Thyroid gland (tissue), 4 donors: ENCODE data around the gene RAD17. TPM values are rescaled to one million over a fixed set of nuclear protein-coding genes. Genes with fewer than 3 reads are reported as not detected.
"Not testable (repeated sequence)": the region's sequence is repeated elsewhere in the genome, so short reads cannot be mapped to it uniquely, and the experiment has no call there.

Experiments used
- DNase-seq, 2 donors: peaks; one replicate each; pipeline ENCODE4 v3.0.0-alpha.2; 2019
- H3K27ac ChIP-seq, 3 donors: fragments of 200-600 bp; sonication (generic); 1 replicate in 2 of 3; 2 replicates in 1 of 3; pipeline ENCODE4 v1.5.1; 2016 to 2019; ENCODE audit warnings: mild to moderate bottlenecking in 1 of 3, moderate library complexity in 1 of 3
- H3K27me3 ChIP-seq: fragments of 200-600 bp; sonication (generic); one replicate; pipeline ENCODE4 v1.5.1; 2019
- H3K36me3 ChIP-seq, 2 donors: fragments of 200-600 bp; sonication (generic); one replicate each; pipeline ENCODE4 v1.5.1; 2016 to 2019
- H3K4me1 ChIP-seq, 2 donors: fragments of 200-600 bp; sonication (generic); one replicate each; pipeline ENCODE4 v1.5.1; 2017 to 2019
- H3K4me3 ChIP-seq, 3 donors: fragments of 200-600 bp; sonication (generic); replicated peaks in 1 of 3; 1 replicate in 2 of 3; 2 replicates in 1 of 3; pipeline ENCODE4 v1.5.1; 2016; ENCODE audit warnings: mild to moderate bottlenecking in 1 of 3
- H3K9me3 ChIP-seq: fragments of 200-600 bp; sonication (generic); one replicate; pipeline ENCODE4 v1.5.1; 2017
- POLR2A ChIP-seq, 2 donors: fragments of 450-650 bp; IDR thresholded peaks; one replicate each; pipeline ENCODE4 v1.6.1; 2017; ENCODE audit warnings: antibody characterized with exemption in 2 of 2, mild to moderate bottlenecking in 2 of 2, moderate library complexity in 1 of 2
- WGBS, 2 donors: methylation state at CpG; one replicate each; pipeline ENCODE4 v1.1.5; 2017; 5-methylcytosine and 5-hydroxymethylcytosine counted together
- intact Hi-C: fragments of 100-400 bp; cut with DNase I; formaldehyde crosslinking; loops from one replicate; pipeline ENCODE4 v1.15.1; 2023
- total RNA-seq, 4 donors: library from RNA; depleted of rRNA; stranded (reverse); fragments of >200 nt; gene quantifications; one replicate each; pipeline ENCODE4 v1.2.3, GENCODE V29; 2016
- TF ChIP-seq, protein P1 (sequence below), 6 experiments: fragments of 200-600 bp in 3 of 6; fragments of 450-650 bp in 3 of 6; sonication (generic) in 3 of 6; IDR thresholded peaks; one replicate each; pipeline ENCODE4 v1.5.1; 2016 to 2019; ENCODE audit warnings: antibody characterized with exemption in 6 of 6, mild to moderate bottlenecking in 2 of 6, inconsistent platforms in 1 of 6, moderate library complexity in 1 of 6

Gene RAD17
- total RNA-seq, 4 donors from 2014 or later = 20.9 to 34.9 (median 27.8) TPM

DNA sequence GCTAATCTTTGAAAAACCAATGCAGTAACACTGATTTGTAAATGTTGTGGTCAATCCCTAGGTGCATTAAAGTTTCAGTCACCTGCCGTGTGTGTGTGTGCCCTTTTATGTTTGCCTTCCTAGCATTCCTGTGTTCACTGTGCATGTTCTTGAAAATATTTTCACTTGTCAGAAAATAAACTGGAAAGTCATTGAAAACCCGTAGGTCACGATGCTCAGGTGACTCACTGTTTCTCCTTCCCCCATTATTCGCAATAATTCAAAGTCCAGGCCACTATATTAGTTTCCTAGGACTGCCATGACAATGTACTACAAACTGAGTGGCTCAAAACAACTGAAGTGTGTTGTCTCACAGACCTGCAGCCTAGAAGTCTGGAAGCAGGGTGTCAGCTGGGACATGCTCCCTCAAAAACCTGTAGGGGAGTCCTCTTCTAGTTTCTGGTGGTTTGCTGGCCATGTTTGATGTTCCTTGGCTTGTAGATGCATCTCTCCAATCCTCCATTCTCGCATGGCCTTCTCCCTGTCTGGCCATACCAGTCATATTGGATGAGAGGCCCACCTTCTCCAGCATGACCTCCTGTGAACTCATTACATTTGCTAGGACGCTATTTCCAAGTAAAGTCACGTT, 74.6 kb downstream of the RAD17 start:
- peak; percentile 61 to 66 for DNase-seq
- Histone ChIP-seq H3K27ac (peak overlapping the region; percentile 77 to 95 (median 88)), H3K9me3 (no peaks in the 10 kb centered on the region), H3K27me3 (no peaks in the 10 kb centered on the region), H3K4me3 (no peak overlapping the region), H3K36me3 (peaks cover 5% of the 10 kb centered on the region in 2 donors), H3K4me1 (peaks cover 17 to 24% of the 10 kb centered on the region in 2 donors)
- WGBS, 2 donors = 63 to 69% methylated on average over 7 of the region's 7 CpGs
- intact Hi-C loops = no loop called here
- TF ChIP-seq, protein P1, sequence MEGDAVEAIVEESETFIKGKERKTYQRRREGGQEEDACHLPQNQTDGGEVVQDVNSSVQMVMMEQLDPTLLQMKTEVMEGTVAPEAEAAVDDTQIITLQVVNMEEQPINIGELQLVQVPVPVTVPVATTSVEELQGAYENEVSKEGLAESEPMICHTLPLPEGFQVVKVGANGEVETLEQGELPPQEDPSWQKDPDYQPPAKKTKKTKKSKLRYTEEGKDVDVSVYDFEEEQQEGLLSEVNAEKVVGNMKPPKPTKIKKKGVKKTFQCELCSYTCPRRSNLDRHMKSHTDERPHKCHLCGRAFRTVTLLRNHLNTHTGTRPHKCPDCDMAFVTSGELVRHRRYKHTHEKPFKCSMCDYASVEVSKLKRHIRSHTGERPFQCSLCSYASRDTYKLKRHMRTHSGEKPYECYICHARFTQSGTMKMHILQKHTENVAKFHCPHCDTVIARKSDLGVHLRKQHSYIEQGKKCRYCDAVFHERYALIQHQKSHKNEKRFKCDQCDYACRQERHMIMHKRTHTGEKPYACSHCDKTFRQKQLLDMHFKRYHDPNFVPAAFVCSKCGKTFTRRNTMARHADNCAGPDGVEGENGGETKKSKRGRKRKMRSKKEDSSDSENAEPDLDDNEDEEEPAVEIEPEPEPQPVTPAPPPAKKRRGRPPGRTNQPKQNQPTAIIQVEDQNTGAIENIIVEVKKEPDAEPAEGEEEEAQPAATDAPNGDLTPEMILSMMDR (IDR thresholded peaks at IDR 0.05) = no peak
- TF ChIP-seq POLR2A (IDR thresholded peaks at IDR 0.05) = peak in 1 of 2 donors; percentile 45

DNA sequence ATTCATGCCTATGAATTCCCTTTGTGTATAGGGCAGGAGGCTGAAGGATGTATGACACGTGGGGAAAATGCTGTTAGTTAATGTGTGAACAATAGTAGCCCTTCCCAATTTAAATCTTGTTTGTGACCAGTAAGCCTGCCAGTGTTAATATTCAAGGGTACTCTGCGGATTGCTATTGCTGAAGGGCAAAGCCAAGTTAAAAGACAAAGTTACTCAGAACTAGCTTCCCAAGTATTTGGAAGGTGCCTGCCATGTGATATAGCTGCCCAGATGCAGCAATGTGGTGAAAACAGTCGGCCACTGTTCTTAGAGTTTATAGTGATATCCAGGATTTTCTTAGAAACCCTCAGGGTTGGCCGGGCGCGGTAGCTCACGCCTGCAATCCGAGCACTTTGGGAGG, 79.9 kb downstream of the RAD17 start:
- DNase-seq = no peak
- H3K27me3 ChIP-seq = no peaks in the 10 kb centered on the region
- no peak overlapping the region for H3K27ac ChIP-seq
- intact Hi-C loops = no loop called here
- peaks cover 10 to 16% of the 10 kb centered on the region in 2 donors for H3K4me1 ChIP-seq
- no peaks in the 10 kb centered on the region for H3K9me3 ChIP-seq
- 93 to 96% methylated on average over 8 of the region's 8 CpGs for WGBS, 2 donors
- TF ChIP-seq POLR2A (IDR thresholded peaks at IDR 0.05) = no peak
- TF ChIP-seq, protein P1 (IDR thresholded peaks at IDR 0.05) = no peak
- H3K36me3 ChIP-seq = no peaks in the 10 kb centered on the region
- no peak overlapping the region for H3K4me3 ChIP-seq

DNA sequence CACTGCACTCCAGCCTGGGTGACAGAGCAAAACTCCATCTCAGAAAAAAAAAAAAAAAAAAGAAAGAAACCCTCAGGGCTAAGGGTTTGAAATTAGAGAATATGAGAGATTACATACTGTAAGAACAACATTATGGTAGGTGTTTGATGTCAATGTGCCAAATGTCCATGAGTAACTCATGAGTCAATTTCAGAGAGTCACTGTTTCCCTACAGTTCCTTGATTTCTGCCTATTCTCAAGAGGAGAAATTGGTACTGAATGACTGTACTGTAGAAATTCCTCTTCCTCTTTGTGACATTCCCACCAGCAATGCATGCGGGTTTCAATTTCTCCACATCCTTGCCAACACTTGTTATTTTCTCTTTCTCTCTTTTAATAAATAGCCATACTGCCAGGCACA, 80.5 kb downstream of the RAD17 start:
- Histone ChIP-seq H3K27me3 (no peaks in the 10 kb centered on the region), H3K4me1 (peaks cover 4 to 15% of the 10 kb centered on the region in 2 donors), H3K27ac (no peak overlapping the region), H3K36me3 (no peaks in the 10 kb centered on the region), H3K4me3 (no peak overlapping the region), H3K9me3 (no peaks in the 10 kb centered on the region)
- TF ChIP-seq, protein P1 (IDR thresholded peaks at IDR 0.05) = no peak
- no peak for TF ChIP-seq POLR2A (IDR thresholded peaks at IDR 0.05)
- DNase-seq = no peak
- WGBS, 2 donors = 91 to 92% methylated on average over 1 of the region's 1 CpG
- intact Hi-C loops = no loop called here

DNA sequence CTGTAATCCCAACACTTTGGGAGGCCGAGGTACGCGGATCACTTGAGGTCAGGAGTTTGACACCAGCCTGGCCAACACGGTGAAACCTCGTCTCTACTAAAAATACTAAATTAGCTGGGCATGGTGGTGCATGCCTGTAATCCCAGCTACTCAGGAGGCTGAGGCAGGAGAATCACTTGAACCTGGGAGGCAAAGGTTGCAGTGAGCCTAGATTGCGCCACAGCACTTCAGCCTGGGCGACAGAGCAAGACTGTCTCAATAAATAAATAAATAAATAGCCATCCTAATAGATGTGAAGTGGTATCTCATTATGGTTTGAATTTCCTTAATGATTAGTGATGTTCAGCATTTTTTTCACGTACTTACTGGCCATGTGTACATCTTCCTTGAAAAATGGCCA, 80.9 kb downstream of the RAD17 start:
- peaks cover 4 to 11% of the 10 kb centered on the region in 2 donors for H3K4me1 ChIP-seq
- DNase-seq, H3K9me3 ChIP-seq, H3K4me3 ChIP-seq, H3K36me3 ChIP-seq, intact Hi-C loops, H3K27me3 ChIP-seq, H3K27ac ChIP-seq: not testable (repeated sequence)
- WGBS, 2 donors = 94 to 95% methylated on average over 8 of the region's 8 CpGs

DNA sequence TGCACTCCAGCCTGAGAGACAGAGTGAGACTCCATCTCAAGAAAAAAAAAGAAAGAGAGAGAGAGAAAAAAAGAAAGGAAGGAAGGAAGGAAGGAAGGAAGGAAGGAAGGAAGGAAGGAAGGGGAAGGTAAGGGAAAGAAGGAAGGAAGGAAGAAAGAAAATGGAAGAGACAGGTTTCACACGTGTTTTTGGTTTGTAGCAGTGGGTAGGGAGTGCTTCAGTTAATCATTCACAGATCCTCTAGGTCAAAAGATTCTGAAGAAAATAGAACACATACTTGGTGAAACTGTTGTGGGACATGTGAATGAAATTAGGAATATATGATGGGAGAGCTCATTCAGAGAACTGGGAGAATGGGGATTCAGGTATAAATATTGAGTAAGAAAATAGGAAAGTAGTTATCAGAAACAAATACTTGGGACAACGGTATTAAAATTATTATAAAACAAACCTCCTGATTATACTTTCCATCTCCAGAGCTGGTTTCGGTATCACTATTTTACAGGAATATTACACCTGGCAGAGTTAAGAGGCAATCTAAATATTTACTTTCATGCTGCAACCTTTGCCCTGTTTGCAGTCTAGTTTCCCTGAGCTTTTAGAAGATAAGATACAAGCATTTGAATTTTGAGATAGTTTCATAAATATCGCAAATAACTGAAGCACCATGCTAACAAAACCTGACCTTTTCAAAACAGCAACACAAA, 82.5 kb downstream of the RAD17 start:
- WGBS, 2 donors = 87 to 88% methylated on average over 4 of the region's 4 CpGs
- H3K4me1 ChIP-seq = peaks cover 4 to 8% of the 10 kb centered on the region in 2 donors
- no peak overlapping the region for H3K27ac ChIP-seq
- DNase-seq = no peak
- intact Hi-C loops = no loop called here
- TF ChIP-seq POLR2A (IDR thresholded peaks at IDR 0.05) = no peak
- TF ChIP-seq, protein P1 (IDR thresholded peaks at IDR 0.05) = no peak
- no peak overlapping the region for H3K4me3 ChIP-seq
- H3K36me3 ChIP-seq = no peaks in the 10 kb centered on the region
- no peaks in the 10 kb centered on the region for H3K9me3 ChIP-seq
- H3K27me3 ChIP-seq = no peaks in the 10 kb centered on the region

DNA sequence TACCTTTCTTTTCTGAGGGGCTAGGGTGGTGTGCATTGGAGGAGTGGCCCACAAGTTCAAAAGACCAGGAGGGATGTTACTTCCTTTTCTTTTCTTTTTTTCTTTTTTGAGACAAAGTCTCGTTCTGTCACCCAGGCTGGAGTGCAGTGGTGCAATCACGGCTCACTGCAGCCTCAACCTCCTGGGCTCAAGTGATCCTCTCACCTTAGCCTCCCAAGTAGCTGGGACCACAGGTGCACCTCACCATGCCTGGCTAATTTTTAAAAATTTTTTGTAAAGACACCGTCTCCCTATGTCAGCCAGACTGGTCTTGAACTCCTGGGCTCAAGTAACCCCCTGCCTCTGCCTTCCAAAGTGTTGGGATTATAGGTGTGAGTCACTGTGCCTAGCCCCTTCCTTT, 83.9 kb downstream of the RAD17 start:
- H3K27me3 ChIP-seq, H3K4me3 ChIP-seq, H3K4me1 ChIP-seq, H3K36me3 ChIP-seq, H3K27ac ChIP-seq, DNase-seq, intact Hi-C loops, H3K9me3 ChIP-seq: not testable (repeated sequence)
- 94 to 99% methylated on average over 3 of the region's 3 CpGs for WGBS, 2 donors
